Fibroblast of lung (primary cell): ENCODE data around the gene SH3PXD2A. TPM values are rescaled to one million over a fixed set of nuclear protein-coding genes. Genes with fewer than 3 reads are reported as not detected.

Experiments used
- DNase-seq, 2 donors: peaks; one replicate each; pipeline versions ENCODE4 v3.0.0 to v3.0.0-alpha.2; 2010; ENCODE audit warnings: low read depth in 2 of 2
- H2AFZ ChIP-seq: 2 replicates; pipeline ENCODE4 v1.5.1; 2012; ENCODE audit warnings: low read length, control low read depth, inconsistent platforms
- H3K27ac ChIP-seq: 2 replicates; pipeline ENCODE4 v1.5.1; 2011; ENCODE audit warnings: low read length, control low read depth; ENCODE audit not compliant: insufficient read depth
- H3K27me3 ChIP-seq: 2 replicates; pipeline ENCODE4 v1.5.1; 2011; ENCODE audit warnings: mild to moderate bottlenecking, low read length; ENCODE audit not compliant: control insufficient read depth, insufficient read depth
- H3K36me3 ChIP-seq: 2 replicates; pipeline ENCODE4 v1.5.1; 2011; ENCODE audit warnings: low read length; ENCODE audit not compliant: control insufficient read depth, insufficient read depth
- H3K4me1 ChIP-seq: 2 replicates; pipeline ENCODE4 v1.5.1; 2011; ENCODE audit warnings: low read length; ENCODE audit not compliant: control insufficient read depth, insufficient read depth; ENCODE audit errors: extremely low read depth
- H3K4me2 ChIP-seq: 2 replicates; pipeline ENCODE4 v1.5.1; 2011; ENCODE audit warnings: low read length, control low read depth; ENCODE audit not compliant: insufficient read depth; ENCODE audit errors: extremely low read depth
- H3K4me3 ChIP-seq, 4 experiments: fragments of 200-600 bp in 1 of 4; sonication (generic) in 1 of 4; replicated peaks in 1 of 4; 2 replicates each; pipeline ENCODE4 v1.5.1; 2011 to 2016; ENCODE audit warnings: low read length in 4 of 4, low read depth in 3 of 4, mild to moderate bottlenecking in 3 of 4, control low read depth in 2 of 4, inconsistent platforms in 1 of 4, mixed read lengths in 1 of 4; ENCODE audit not compliant: insufficient read depth in 1 of 4; ENCODE audit errors: control extremely low read depth in 1 of 4
- H3K79me2 ChIP-seq: 2 replicates; pipeline ENCODE4 v1.5.1; 2012; ENCODE audit warnings: mild to moderate bottlenecking, low read length, inconsistent platforms; ENCODE audit not compliant: control insufficient read depth, insufficient read depth
- H3K9ac ChIP-seq: 2 replicates; pipeline ENCODE4 v1.5.1; 2011; ENCODE audit warnings: mild to moderate bottlenecking, low read length, control low read depth; ENCODE audit not compliant: insufficient read depth
- H3K9me3 ChIP-seq: 2 replicates; pipeline ENCODE4 v1.5.1; 2012; ENCODE audit warnings: low read depth, low read length; ENCODE audit not compliant: control insufficient read depth, insufficient read depth
- H4K20me1 ChIP-seq: 2 replicates; pipeline ENCODE4 v1.5.1; 2011; ENCODE audit warnings: low read length; ENCODE audit not compliant: control insufficient read depth, insufficient read depth; ENCODE audit errors: extremely low read depth
- EZH2 ChIP-seq: IDR thresholded peaks from 2 replicates; pipeline ENCODE4 v1.5.1; 2012; ENCODE audit warnings: low read length, control low read depth, mild to moderate bottlenecking; ENCODE audit errors: missing control alignments
- polyA plus RNA-seq, 2 donors: library from polyadenylated mRNA; depleted of rRNA in 1 of 2; stranded (reverse) in 1 of 2; unstranded in 1 of 2; fragments of >200 nt; gene quantifications; 2 replicates each; pipeline ENCODE4 v1.2.1, GENCODE V29; 2011 to 2012; ENCODE audit warnings: missing spikeins in 1 of 2
- total RNA-seq: library from RNA; depleted of rRNA; stranded (reverse); fragments of >200 nt; gene quantifications from 2 replicates; pipeline ENCODE4 v1.2.1, GENCODE V29; 2014
- TF ChIP-seq, protein P1 (sequence below), 2 donors: IDR thresholded peaks in 1 of 2; conservative IDR thresholded peaks in 1 of 2; 1 replicate in 1 of 2; 2 replicates in 1 of 2; pipeline ENCODE4 v1.5.1; 2011 to 2012; ENCODE audit warnings: low read length in 2 of 2, control low read depth in 1 of 2, inconsistent platforms in 1 of 2, low read depth in 1 of 2, mild to moderate bottlenecking in 1 of 2

SH3PXD2A gene
- total and polyA plus RNA-seq, 2 donors (not counting 1 experiment from before 2014, with no cell fraction given), result 25.5 to 33.2 TPM

DNA sequence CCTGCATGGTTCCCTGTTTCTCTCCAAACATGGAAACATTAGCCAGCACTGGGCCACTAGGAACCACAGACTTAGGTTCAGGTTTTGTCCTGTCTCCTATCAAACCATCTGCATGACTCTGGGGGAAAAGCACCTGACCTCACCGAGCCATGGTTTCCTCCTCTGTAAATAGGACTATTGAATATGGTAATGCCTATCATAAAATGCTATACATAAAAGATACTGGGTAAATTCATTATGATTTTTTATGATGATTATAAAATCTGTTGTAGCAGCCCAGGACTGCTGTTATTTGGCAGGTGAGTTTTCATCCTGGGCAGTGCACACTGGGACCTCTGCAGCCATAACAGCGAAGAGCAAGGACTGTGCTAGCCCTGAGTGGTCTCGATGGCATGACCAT lies 131.8 kb downstream of the SH3PXD2A start:
- no peaks in the 10 kb centered on the region for H4K20me1 ChIP-seq
- H3K9ac ChIP-seq, result no peak overlapping the region
- no peaks in the 10 kb centered on the region for H3K9me3 ChIP-seq
- no peak for TF ChIP-seq EZH2
- TF ChIP-seq, protein P1, sequence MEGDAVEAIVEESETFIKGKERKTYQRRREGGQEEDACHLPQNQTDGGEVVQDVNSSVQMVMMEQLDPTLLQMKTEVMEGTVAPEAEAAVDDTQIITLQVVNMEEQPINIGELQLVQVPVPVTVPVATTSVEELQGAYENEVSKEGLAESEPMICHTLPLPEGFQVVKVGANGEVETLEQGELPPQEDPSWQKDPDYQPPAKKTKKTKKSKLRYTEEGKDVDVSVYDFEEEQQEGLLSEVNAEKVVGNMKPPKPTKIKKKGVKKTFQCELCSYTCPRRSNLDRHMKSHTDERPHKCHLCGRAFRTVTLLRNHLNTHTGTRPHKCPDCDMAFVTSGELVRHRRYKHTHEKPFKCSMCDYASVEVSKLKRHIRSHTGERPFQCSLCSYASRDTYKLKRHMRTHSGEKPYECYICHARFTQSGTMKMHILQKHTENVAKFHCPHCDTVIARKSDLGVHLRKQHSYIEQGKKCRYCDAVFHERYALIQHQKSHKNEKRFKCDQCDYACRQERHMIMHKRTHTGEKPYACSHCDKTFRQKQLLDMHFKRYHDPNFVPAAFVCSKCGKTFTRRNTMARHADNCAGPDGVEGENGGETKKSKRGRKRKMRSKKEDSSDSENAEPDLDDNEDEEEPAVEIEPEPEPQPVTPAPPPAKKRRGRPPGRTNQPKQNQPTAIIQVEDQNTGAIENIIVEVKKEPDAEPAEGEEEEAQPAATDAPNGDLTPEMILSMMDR (conservative IDR thresholded peaks at IDR 0.05 in 1 of 2, IDR thresholded peaks at IDR 0.05 in 1 of 2; ENCODE audit: low read depth in 1 of 2, low read length in 2 of 2), result no peak
- no peak overlapping the region for H2AFZ ChIP-seq
- no peaks in the 10 kb centered on the region for H3K27me3 ChIP-seq
- H3K79me2 ChIP-seq, result no peaks in the 10 kb centered on the region
- H3K4me2 ChIP-seq, result no peak overlapping the region
- no peak overlapping the region for H3K27ac ChIP-seq
- H3K4me3 ChIP-seq, result no peak overlapping the region
- H3K36me3 ChIP-seq, result peaks cover 4% of the 10 kb centered on the region
- H3K4me1 ChIP-seq, result peaks cover 2% of the 10 kb centered on the region
- no peak for DNase-seq

DNA sequence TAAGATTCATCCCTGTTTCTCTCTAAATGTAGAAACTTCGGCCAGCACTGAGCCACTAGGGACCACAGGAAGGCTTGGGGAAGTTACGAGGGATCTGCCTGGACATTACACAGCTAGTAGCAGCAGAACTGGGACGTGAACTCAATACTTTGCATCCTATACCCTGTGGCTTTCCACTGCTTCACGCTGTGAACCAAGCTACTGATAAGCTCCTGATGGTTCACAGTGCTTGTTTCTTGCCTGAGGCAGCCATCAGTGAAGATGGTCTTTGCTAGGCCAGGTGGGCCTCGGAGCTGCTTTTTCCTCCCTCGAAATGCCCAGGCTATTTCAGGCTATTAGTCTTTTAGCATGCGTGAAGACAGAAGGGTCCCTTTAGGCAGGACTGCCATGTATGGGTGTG lies 132.7 kb downstream of the SH3PXD2A start:
- Histone ChIP-seq H2AFZ (no peak overlapping the region), H3K36me3 (peaks cover 4% of the 10 kb centered on the region), H4K20me1 (no peaks in the 10 kb centered on the region), H3K4me3 (no peak overlapping the region), H3K79me2 (no peaks in the 10 kb centered on the region), H3K9ac (no peak overlapping the region), H3K4me1 (peaks cover 2% of the 10 kb centered on the region), H3K9me3 (no peaks in the 10 kb centered on the region), H3K4me2 (no peak overlapping the region), H3K27me3 (no peaks in the 10 kb centered on the region), H3K27ac (no peak overlapping the region)
- DNase-seq, result no peak
- no peak for TF ChIP-seq EZH2
- TF ChIP-seq, protein P1 (conservative IDR thresholded peaks at IDR 0.05 in 1 of 2, IDR thresholded peaks at IDR 0.05 in 1 of 2; ENCODE audit: low read depth in 1 of 2, low read length in 2 of 2), result no peak

DNA sequence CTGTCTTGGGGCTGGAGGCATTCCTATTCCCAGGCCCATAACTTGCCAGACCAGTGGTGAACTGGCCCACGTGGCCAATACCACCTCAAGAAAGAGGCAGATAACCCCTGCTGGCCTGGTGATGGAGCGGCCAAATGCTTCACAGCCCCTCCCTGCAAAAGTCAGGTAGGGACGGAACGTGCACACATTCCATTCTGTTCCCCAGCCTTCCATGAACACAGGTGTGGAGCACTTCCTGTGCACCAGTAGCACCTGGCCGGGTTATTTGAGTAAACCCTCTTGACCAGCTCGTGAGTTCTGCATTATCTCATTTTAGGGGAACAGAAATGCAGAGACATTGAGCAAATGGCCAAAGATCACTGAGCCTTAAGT lies 134.4 kb downstream of the SH3PXD2A start:
- H3K4me2 ChIP-seq, result no peak overlapping the region

More for the DNA sequence above, 134.4 kb downstream of the SH3PXD2A start:
- Histone ChIP-seq H3K9ac (no peak overlapping the region), H3K79me2 (no peaks in the 10 kb centered on the region), H3K27ac (no peak overlapping the region), H2AFZ (no peak overlapping the region), H3K4me3 (no peak overlapping the region), H3K27me3 (no peaks in the 10 kb centered on the region), H3K9me3 (no peaks in the 10 kb centered on the region), H3K36me3 (peaks cover 4% of the 10 kb centered on the region), H3K4me1 (peaks cover 6% of the 10 kb centered on the region), H4K20me1 (no peaks in the 10 kb centered on the region)
- DNase-seq, result no peak
- no peak for TF ChIP-seq EZH2
- TF ChIP-seq, protein P1 (conservative IDR thresholded peaks at IDR 0.05 in 1 of 2, IDR thresholded peaks at IDR 0.05 in 1 of 2; ENCODE audit: low read depth in 1 of 2, low read length in 2 of 2), result no peak
